PC-3 (cell line): ENCODE results near the gene ATP8A2. TPM values are rescaled to one million over a fixed set of nuclear protein-coding genes. Genes with fewer than 3 reads are reported as not detected.

Experiments used
- ATAC-seq: fragments of 200-7000 bp; cut with Tn5 transposase; 2 replicates; pipeline ENCODE4 v1.9.1; 2020; ENCODE audit warnings: mild to moderate bottlenecking, moderate library complexity
- BruUV-seq: library from RNA; stranded (reverse); fragments of 400-500 nt; replicated peaks from 2 replicates; lab custom pipeline; 2021; lab: Mats Ljungman, UMichigan
- CTCF ChIA-PET: fragments of 300-600 bp; sonication (Branson Sonifier 250); formaldehyde crosslinking; loops from one replicate; lab custom pipeline; 2022; ENCODE audit warnings: antibody characterized with exemption; lab: Charles Lee
- POLR2A ChIA-PET: fragments of 300-600 bp; sonication (Branson Sonifier 250); formaldehyde crosslinking; loops from one replicate; lab custom pipeline; 2022; ENCODE audit warnings: antibody characterized with exemption; ENCODE audit not compliant: unreplicated experiment; lab: Charles Lee
- DNase-seq: peaks from one replicate; pipeline ENCODE4 v3.0.0-alpha.2; 2015
- H2AFZ ChIP-seq: fragments of 300-600 bp; sonication (generic); 2 replicates; pipeline ENCODE4 v1.6.0; 2016; ENCODE audit warnings: antibody characterized with exemption, low read length
- H3F3A ChIP-seq: fragments of 300-600 bp; sonication (generic); one replicate; pipeline ENCODE4 v1.6.0; 2017; ENCODE audit warnings: antibody characterized with exemption, low read length, control low read depth, mild to moderate bottlenecking; ENCODE audit not compliant: unreplicated experiment
- H3K27ac ChIP-seq: fragments of 300-600 bp; sonication (generic); 2 replicates; pipeline ENCODE4 v1.5.1; 2016; ENCODE audit warnings: mild to moderate bottlenecking, low read length
- H3K27me3 ChIP-seq: fragments of 300-600 bp; sonication (generic); 2 replicates; pipeline ENCODE4 v1.6.1; 2016; ENCODE audit warnings: low read length, mixed read lengths
- H3K36me3 ChIP-seq: fragments of 300-600 bp; sonication (generic); 2 replicates; pipeline ENCODE4 v1.6.1; 2016; ENCODE audit warnings: low read depth, mixed run types, low read length, mixed read lengths
- H3K4me1 ChIP-seq: fragments of 300-600 bp; sonication (generic); 2 replicates; pipeline ENCODE4 v1.5.1; 2016; ENCODE audit warnings: low read length; ENCODE audit not compliant: insufficient read depth
- H3K4me2 ChIP-seq: fragments of 300-600 bp; sonication (generic); 2 replicates; pipeline ENCODE4 v1.6.0; 2016; ENCODE audit warnings: low read length
- H3K4me3 ChIP-seq: fragments of 300-600 bp; sonication (generic); 2 replicates; pipeline ENCODE4 v1.5.1; 2016; ENCODE audit warnings: mild to moderate bottlenecking, low read length, mixed read lengths
- H3K79me2 ChIP-seq: fragments of 300-600 bp; sonication (generic); 2 replicates; pipeline ENCODE4 v1.6.1; 2017; ENCODE audit warnings: low read length, mixed read lengths
- H3K9ac ChIP-seq: fragments of 300-600 bp; sonication (generic); 2 replicates; pipeline ENCODE4 v1.6.0; 2016; ENCODE audit warnings: mild to moderate bottlenecking, low read length
- H3K9me2 ChIP-seq: fragments of 300-600 bp; sonication (generic); replicated peaks from 2 replicates; pipeline ENCODE4 v1.6.1; 2016; ENCODE audit warnings: mixed run types, low read length, mixed read lengths
- H3K9me3 ChIP-seq: fragments of 300-600 bp; sonication (generic); 2 replicates; pipeline ENCODE4 v1.6.1; 2016; ENCODE audit warnings: low read length, mixed read lengths
- H4K20me1 ChIP-seq: fragments of 300-600 bp; sonication (generic); 2 replicates; pipeline ENCODE4 v1.6.1; 2016; ENCODE audit warnings: low read length, mixed read lengths
- EZH2 ChIP-seq: fragments of 300-600 bp; sonication (generic); IDR thresholded peaks from one replicate; pipeline ENCODE4 v1.6.1; 2017; ENCODE audit warnings: antibody characterized with exemption, mild to moderate bottlenecking, low read length; ENCODE audit not compliant: unreplicated experiment
- EZH2phosphoT487 ChIP-seq: fragments of 300-600 bp; sonication (generic); IDR thresholded peaks from 2 replicates; pipeline ENCODE4 v1.6.1; 2018; ENCODE audit warnings: mild to moderate bottlenecking, antibody characterized with exemption, low read length, borderline replicate concordance
- intact Hi-C: fragments of 100-400 bp; cut with micrococcal nuclease; formaldehyde crosslinking; loops from 2 replicates; pipeline ENCODE4 v1.9.0; 2023
- total RNA-seq: library from RNA; depleted of rRNA; stranded (reverse); fragments of >200 nt; gene quantifications from 2 replicates; pipeline ENCODE4 v1.2.3, GENCODE V29; 2014
- TF ChIP-seq, protein P1 (sequence below): fragments of 300-600 bp; sonication (generic); conservative IDR thresholded peaks from 2 replicates; pipeline ENCODE4 v1.5.1; 2017; ENCODE audit warnings: antibody characterized with exemption, low read depth, mild to moderate bottlenecking, low read length

ATP8A2 gene
- total RNA-seq, 1 experiment from 2014 or later: 0.04 TPM

DNA sequence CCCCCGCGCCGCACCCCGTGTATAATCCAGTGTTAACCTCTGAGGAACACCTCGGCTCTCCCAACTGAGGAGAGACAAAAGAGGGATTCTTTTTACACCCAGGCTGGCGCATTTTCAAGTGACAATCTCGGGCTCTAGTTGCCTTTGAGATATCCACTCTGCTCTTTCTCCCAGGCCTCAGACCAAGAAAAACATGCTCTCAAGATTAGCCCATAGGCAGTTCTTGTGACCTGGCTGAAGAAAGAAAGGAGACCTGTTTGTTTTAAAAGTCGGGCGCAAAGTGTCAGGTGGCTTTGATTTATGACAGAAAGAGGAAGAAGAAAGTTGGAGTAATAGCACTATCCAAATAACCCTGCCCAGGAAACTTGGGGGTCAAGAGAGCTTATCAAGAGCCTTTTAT is 652.8 kb downstream of the ATP8A2 start:
- Histone ChIP-seq H3K4me1 (peaks cover 38% of the 10 kb centered on the region), H3K4me2 (no peak overlapping the region), H3K9ac (no peak overlapping the region), H3K9me2 (no peaks in the 10 kb centered on the region), H3K4me3 (no peak overlapping the region), H3K36me3 (no peaks in the 10 kb centered on the region), H2AFZ (no peak overlapping the region), H3K27ac (no peak overlapping the region), H3K9me3 (no peaks in the 10 kb centered on the region), H3F3A (peaks cover 11% of the 10 kb centered on the region), H3K79me2 (no peaks in the 10 kb centered on the region), H3K27me3 (no peaks in the 10 kb centered on the region), H4K20me1 (no peaks in the 10 kb centered on the region)
- CTCF ChIA-PET: no interaction called here
- DNase-seq (no peak), ATAC-seq (no peak)
- POLR2A ChIA-PET: no interaction called here
- no TSS peak for BruUV-seq
- intact Hi-C loops: loop anchor here (5.0 kb wide), 2 partner anchors 52 to 122 kb away; no protein-coding TSS in a partner anchor
- TF ChIP-seq EZH2phosphoT487 (no peak), EZH2 (no peak)
- TF ChIP-seq, protein P1, sequence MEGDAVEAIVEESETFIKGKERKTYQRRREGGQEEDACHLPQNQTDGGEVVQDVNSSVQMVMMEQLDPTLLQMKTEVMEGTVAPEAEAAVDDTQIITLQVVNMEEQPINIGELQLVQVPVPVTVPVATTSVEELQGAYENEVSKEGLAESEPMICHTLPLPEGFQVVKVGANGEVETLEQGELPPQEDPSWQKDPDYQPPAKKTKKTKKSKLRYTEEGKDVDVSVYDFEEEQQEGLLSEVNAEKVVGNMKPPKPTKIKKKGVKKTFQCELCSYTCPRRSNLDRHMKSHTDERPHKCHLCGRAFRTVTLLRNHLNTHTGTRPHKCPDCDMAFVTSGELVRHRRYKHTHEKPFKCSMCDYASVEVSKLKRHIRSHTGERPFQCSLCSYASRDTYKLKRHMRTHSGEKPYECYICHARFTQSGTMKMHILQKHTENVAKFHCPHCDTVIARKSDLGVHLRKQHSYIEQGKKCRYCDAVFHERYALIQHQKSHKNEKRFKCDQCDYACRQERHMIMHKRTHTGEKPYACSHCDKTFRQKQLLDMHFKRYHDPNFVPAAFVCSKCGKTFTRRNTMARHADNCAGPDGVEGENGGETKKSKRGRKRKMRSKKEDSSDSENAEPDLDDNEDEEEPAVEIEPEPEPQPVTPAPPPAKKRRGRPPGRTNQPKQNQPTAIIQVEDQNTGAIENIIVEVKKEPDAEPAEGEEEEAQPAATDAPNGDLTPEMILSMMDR: no peak

DNA sequence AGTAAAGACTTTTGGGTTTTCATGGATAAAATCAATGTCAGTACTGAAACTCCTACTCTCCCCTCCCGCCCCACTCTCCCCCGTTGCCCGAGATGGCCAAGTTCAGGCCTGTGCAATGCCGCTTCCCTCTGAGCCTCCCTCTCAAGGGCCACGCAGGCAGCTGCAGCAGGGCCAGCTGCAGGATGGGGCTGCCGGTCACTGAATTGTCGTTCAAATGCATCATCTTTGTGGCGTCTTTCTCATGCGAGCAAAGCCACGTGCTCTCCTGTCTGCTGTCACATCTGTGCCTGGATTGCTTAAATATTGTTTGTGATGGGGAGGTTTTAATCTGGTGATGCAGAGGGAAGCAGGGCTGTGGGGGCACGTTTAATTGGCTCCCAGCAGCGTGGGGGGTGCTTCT is 653.4 kb downstream of the ATP8A2 start:
- no peak overlapping the region for H3K27ac ChIP-seq
- H2AFZ ChIP-seq: no peak overlapping the region
- no peaks in the 10 kb centered on the region for H3K79me2 ChIP-seq
- H3K27me3 ChIP-seq: no peaks in the 10 kb centered on the region
- no peaks in the 10 kb centered on the region for H3K36me3 ChIP-seq
- no peaks in the 10 kb centered on the region for H3K9me2 ChIP-seq
- POLR2A ChIA-PET: no interaction called here
- TF ChIP-seq EZH2phosphoT487 (no peak), EZH2 (no peak)
- TF ChIP-seq, protein P1: no peak
- no TSS peak for BruUV-seq
- no peak overlapping the region for H3K4me3 ChIP-seq
- CTCF ChIA-PET: no interaction called here
- no peaks in the 10 kb centered on the region for H3K9me3 ChIP-seq
- ATAC-seq: no peak
- no peak overlapping the region for H3K9ac ChIP-seq
- no peak overlapping the region for H3K4me2 ChIP-seq
- H3K4me1 ChIP-seq: peaks cover 32% of the 10 kb centered on the region
- intact Hi-C loops: no loop called here
- DNase-seq: no peak
- H4K20me1 ChIP-seq: no peaks in the 10 kb centered on the region
- H3F3A ChIP-seq: peaks cover 11% of the 10 kb centered on the region

DNA sequence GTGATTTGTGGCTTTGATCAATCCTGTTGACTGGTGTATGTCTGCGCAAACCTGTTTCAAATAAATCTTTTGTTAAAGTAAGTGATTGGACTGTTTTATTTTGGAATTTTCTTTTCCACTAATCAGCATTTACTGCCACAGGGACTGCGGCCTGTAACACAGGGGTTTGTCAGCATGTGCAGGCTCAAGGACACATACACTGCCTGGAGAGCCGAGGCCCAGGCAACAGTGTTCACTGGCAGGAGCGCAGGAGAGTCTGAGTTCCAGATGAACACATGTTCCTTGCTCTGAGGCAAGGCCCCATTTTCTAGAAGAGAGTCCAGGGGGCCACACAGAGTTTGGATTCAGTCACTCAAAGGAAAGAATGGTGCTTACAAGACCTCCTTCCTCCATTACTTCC is 654.0 kb downstream of the ATP8A2 start:
- Histone ChIP-seq H3K4me3 (no peak overlapping the region), H3K27ac (no peak overlapping the region), H3F3A (peaks cover 10% of the 10 kb centered on the region), H3K36me3 (no peaks in the 10 kb centered on the region), H3K27me3 (no peaks in the 10 kb centered on the region), H3K79me2 (no peaks in the 10 kb centered on the region), H2AFZ (no peak overlapping the region), H3K9me2 (no peaks in the 10 kb centered on the region), H3K9me3 (no peaks in the 10 kb centered on the region), H4K20me1 (no peaks in the 10 kb centered on the region), H3K4me2 (no peak overlapping the region), H3K9ac (no peak overlapping the region), H3K4me1 (peaks cover 26% of the 10 kb centered on the region)
- intact Hi-C loops: no loop called here
- no peak for TF ChIP-seq EZH2
- TF ChIP-seq, protein P1: no peak
- TF ChIP-seq EZH2phosphoT487: no peak
- ATAC-seq: no peak
- no peak for DNase-seq
- no TSS peak for BruUV-seq
- CTCF ChIA-PET: no interaction called here
- POLR2A ChIA-PET: no interaction called here
